Neural cell (in vitro differentiated cells): ENCODE measurements around the gene SIGLEC10. TPM values are rescaled to one million over a fixed set of nuclear protein-coding genes. Genes with fewer than 3 reads are reported as not detected.

Experiments used
- H2AFZ ChIP-seq: fragments of 200-600, 300-800 bp; sonication (generic), shearing (Covaris generic); 2 replicates; pipeline ENCODE4 v1.6.0; 2014; ENCODE audit warnings: low read depth, mild to moderate bottlenecking, antibody characterized with exemption, low read length, moderate library complexity
- H3F3A ChIP-seq: fragments of 200-600 bp; shearing (Covaris generic); 2 replicates; pipeline ENCODE4 v1.6.1; 2016; ENCODE audit warnings: mild to moderate bottlenecking, moderate library complexity, mixed read lengths, antibody characterized with exemption, low read length; ENCODE audit not compliant: insufficient read depth, poor library complexity, severe bottlenecking
- H3K27ac ChIP-seq: fragments of 200-600, 300-800 bp; sonication (generic), shearing (Covaris generic); 2 replicates; pipeline ENCODE4 v1.5.1; 2014; ENCODE audit warnings: mild to moderate bottlenecking, low read length, moderate library complexity
- H3K27me3 ChIP-seq: fragments of 300-800, 200-600 bp; sonication (generic), shearing (Covaris generic); 2 replicates; pipeline ENCODE4 v1.6.0; 2014; ENCODE audit warnings: mild to moderate bottlenecking, low read depth, low read length, moderate library complexity; ENCODE audit not compliant: insufficient read depth
- H3K36me3 ChIP-seq: fragments of 300-800, 200-600 bp; sonication (generic), shearing (Covaris generic); 2 replicates; pipeline ENCODE4 v1.5.1; 2014; ENCODE audit warnings: mild to moderate bottlenecking, antibody characterized with exemption, low read length, moderate library complexity; ENCODE audit not compliant: insufficient read depth
- H3K4me2 ChIP-seq: fragments of 300-800, 200-600 bp; sonication (generic), shearing (Covaris generic); 2 replicates; pipeline ENCODE4 v1.6.0; 2014; ENCODE audit warnings: mild to moderate bottlenecking, low read length
- H3K4me3 ChIP-seq: fragments of 300-800, 200-600 bp; sonication (generic), shearing (Covaris generic); 2 replicates; pipeline ENCODE4 v1.5.1; 2014; ENCODE audit warnings: mild to moderate bottlenecking, low read length, moderate library complexity
- H3K79me2 ChIP-seq: fragments of 200-600 bp; shearing (Covaris generic); replicated peaks from 2 replicates; pipeline ENCODE4 v1.6.0; 2014; ENCODE audit warnings: mild to moderate bottlenecking, low read length, moderate library complexity; ENCODE audit not compliant: insufficient read depth
- H3K9ac ChIP-seq: fragments of 300-800, 200-600 bp; sonication (generic), shearing (Covaris generic); 2 replicates; pipeline ENCODE4 v1.6.1; 2016; ENCODE audit warnings: mild to moderate bottlenecking, low read length, mixed read lengths
- H3K9me2 ChIP-seq: fragments of 200-600 bp; shearing (Covaris generic); 2 replicates; pipeline ENCODE4 v1.6.1; 2016; ENCODE audit warnings: mild to moderate bottlenecking, low read length, mixed read lengths; ENCODE audit not compliant: insufficient read depth
- H3K9me3 ChIP-seq: fragments of 200-600, 300-800 bp; sonication (generic), shearing (Covaris generic); 2 replicates; pipeline ENCODE4 v1.6.1; 2016; ENCODE audit warnings: mild to moderate bottlenecking, mixed run types, low read length, moderate library complexity, mixed read lengths
- H4K20me1 ChIP-seq: fragments of 200-600 bp; shearing (Covaris generic); 2 replicates; pipeline ENCODE4 v1.6.1; 2016; ENCODE audit warnings: mild to moderate bottlenecking, mixed run types; ENCODE audit not compliant: insufficient read depth
- EP300 ChIP-seq: fragments of 450-650 bp; conservative IDR thresholded peaks from 2 replicates; pipeline ENCODE4 v1.6.1; 2014; ENCODE audit warnings: antibody characterized with exemption, mild to moderate bottlenecking, moderate library complexity; ENCODE audit not compliant: poor library complexity, severe bottlenecking
- EZH2 ChIP-seq: fragments of 200-600, 300-800 bp; shearing (Covaris generic), sonication (generic); IDR thresholded peaks from 2 replicates; pipeline ENCODE4 v1.6.1; 2014; ENCODE audit warnings: antibody characterized with exemption, low read length, borderline replicate concordance, mild to moderate bottlenecking; ENCODE audit not compliant: insufficient read depth, poor library complexity, severe bottlenecking
- MXI1 ChIP-seq: fragments of 450-650 bp; conservative IDR thresholded peaks from 2 replicates; pipeline ENCODE4 v1.6.1; 2014; ENCODE audit warnings: antibody characterized with exemption, mild to moderate bottlenecking; ENCODE audit not compliant: poor library complexity, severe bottlenecking
- POLR2AphosphoS5 ChIP-seq: IDR thresholded peaks from 2 replicates; pipeline ENCODE4 v1.6.1; 2012
- RAD21 ChIP-seq: fragments of 450-650 bp; conservative IDR thresholded peaks from 2 replicates; pipeline ENCODE4 v1.6.1; 2014; ENCODE audit warnings: antibody characterized with exemption, mild to moderate bottlenecking, moderate library complexity
- SMC3 ChIP-seq: fragments of 450-650 bp; conservative IDR thresholded peaks from 2 replicates; pipeline ENCODE4 v1.6.1; 2014; ENCODE audit warnings: antibody characterized with exemption, mild to moderate bottlenecking, moderate library complexity; ENCODE audit not compliant: poor library complexity
- TAF1 ChIP-seq: IDR thresholded peaks from 2 replicates; pipeline ENCODE4 v1.6.1; 2012; ENCODE audit warnings: low read depth
- polyA plus RNA-seq: library from polyadenylated mRNA; depleted of rRNA; stranded (reverse); fragments of >200 nt; gene quantifications from 2 replicates; pipeline ENCODE4 v1.2.3, GENCODE V29; 2014
- TF ChIP-seq, protein P1 (sequence below): fragments of 450-650 bp; IDR thresholded peaks from 2 replicates; pipeline ENCODE4 v1.5.1; 2014; ENCODE audit warnings: antibody characterized with exemption, mild to moderate bottlenecking, moderate library complexity; ENCODE audit not compliant: poor library complexity, severe bottlenecking

SIGLEC10 gene
- polyA plus RNA-seq, 1 donor from 2014 or later = not detected

DNA sequence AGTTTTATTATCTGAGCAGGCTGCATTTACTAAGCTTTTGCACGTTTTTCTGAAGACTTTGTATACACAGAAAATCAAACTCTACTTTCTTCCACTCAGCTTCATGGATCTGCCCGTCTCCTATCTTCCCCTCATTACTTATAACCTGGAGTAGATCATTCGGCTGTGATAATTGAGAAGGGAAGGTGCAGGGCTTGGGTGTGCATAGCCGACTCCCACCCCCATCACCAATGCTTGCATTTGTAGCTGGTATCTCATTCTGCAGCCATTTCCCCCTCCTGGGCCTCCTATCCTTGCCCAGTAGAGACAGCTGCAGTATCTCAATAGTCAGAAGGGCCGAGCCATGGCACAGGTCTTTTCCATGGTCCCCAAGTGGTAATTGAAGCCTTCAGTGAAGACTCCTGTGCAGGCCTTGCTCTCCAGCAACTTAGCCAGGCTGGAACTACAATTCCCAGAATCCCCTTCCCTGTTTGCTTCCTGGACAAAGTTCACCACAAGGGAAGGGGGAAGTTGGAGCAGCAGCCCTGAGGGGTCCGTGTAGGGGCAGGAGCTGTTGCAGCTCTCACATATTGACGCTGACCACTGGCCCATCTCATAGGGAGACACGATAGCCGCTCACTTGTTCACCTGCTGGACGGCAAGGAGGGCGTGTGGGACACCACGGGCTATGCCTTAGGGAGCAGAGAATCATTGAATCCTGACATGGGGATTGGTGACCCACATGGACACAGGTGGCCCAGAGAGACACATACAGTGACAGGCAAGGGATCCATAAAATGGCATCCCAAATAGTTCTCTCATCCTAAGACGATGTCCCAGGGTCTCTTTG lies 42.9 kb upstream of the SIGLEC10 start:
- Histone ChIP-seq H3K4me2 (no peak overlapping the region), H3F3A (no peaks in the 10 kb centered on the region), H3K36me3 (no peaks in the 10 kb centered on the region), H3K9ac (no peak overlapping the region), H3K79me2 (no peaks in the 10 kb centered on the region), H3K27me3 (no peaks in the 10 kb centered on the region), H3K9me3 (no peaks in the 10 kb centered on the region), H3K27ac (no peak overlapping the region), H2AFZ (peak overlapping the region; percentile 8), H3K9me2 (no peaks in the 10 kb centered on the region), H4K20me1 (no peaks in the 10 kb centered on the region), H3K4me3 (peak overlapping the region; percentile 37)
- TF ChIP-seq EP300 (no peak), SMC3 (no peak), MXI1 (no peak), TAF1 (no peak), EZH2 (no peak)

DNA sequence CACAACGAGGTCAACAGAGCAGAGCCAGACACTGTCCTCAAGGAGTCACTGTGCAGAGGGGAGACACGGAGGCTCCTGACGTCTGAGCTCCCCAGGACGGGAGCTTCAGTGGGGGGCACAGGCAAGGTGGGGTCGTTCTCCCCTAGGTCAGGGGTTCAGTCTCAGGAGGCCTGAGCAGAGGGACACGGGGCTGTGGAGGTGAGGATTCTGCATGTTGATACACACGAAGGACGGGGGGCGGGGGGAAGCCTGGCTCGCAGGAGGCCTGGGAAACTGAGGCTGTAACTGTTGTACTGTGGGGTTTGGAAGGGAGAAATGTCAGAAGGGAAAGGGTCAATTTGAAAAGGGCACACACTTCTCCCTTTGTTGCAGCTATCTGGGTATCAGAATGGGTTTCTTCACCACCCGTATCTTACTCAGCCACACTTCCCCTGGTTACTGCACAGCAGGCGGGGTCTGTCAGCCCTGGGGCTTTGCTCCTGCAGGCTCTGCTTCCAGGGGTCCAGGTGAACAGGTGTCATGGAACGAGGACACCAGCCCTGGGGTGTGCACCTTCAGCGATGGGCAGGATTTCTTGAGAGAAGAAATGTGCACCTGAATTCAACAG lies 41.6 kb upstream of the SIGLEC10 start:
- no peak overlapping the region for H3K4me3 ChIP-seq
- no peaks in the 10 kb centered on the region for H3K36me3 ChIP-seq
- no peaks in the 10 kb centered on the region for H3K9me3 ChIP-seq
- H3K9me2 ChIP-seq = no peaks in the 10 kb centered on the region
- H3K4me2 ChIP-seq = no peak overlapping the region
- no peak overlapping the region for H3K27ac ChIP-seq
- H3F3A ChIP-seq = no peaks in the 10 kb centered on the region
- no peaks in the 10 kb centered on the region for H4K20me1 ChIP-seq
- H3K9ac ChIP-seq = no peak overlapping the region
- no peak overlapping the region for H2AFZ ChIP-seq
- TF ChIP-seq, protein P1, sequence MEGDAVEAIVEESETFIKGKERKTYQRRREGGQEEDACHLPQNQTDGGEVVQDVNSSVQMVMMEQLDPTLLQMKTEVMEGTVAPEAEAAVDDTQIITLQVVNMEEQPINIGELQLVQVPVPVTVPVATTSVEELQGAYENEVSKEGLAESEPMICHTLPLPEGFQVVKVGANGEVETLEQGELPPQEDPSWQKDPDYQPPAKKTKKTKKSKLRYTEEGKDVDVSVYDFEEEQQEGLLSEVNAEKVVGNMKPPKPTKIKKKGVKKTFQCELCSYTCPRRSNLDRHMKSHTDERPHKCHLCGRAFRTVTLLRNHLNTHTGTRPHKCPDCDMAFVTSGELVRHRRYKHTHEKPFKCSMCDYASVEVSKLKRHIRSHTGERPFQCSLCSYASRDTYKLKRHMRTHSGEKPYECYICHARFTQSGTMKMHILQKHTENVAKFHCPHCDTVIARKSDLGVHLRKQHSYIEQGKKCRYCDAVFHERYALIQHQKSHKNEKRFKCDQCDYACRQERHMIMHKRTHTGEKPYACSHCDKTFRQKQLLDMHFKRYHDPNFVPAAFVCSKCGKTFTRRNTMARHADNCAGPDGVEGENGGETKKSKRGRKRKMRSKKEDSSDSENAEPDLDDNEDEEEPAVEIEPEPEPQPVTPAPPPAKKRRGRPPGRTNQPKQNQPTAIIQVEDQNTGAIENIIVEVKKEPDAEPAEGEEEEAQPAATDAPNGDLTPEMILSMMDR = no peak
- TF ChIP-seq EP300 = no peak
- TF ChIP-seq POLR2AphosphoS5 = no peak
- no peak for TF ChIP-seq TAF1
- TF ChIP-seq SMC3 = no peak
- no peak for TF ChIP-seq EZH2
- no peak for TF ChIP-seq MXI1
- H3K27me3 ChIP-seq = no peaks in the 10 kb centered on the region
- H3K79me2 ChIP-seq = no peaks in the 10 kb centered on the region

DNA sequence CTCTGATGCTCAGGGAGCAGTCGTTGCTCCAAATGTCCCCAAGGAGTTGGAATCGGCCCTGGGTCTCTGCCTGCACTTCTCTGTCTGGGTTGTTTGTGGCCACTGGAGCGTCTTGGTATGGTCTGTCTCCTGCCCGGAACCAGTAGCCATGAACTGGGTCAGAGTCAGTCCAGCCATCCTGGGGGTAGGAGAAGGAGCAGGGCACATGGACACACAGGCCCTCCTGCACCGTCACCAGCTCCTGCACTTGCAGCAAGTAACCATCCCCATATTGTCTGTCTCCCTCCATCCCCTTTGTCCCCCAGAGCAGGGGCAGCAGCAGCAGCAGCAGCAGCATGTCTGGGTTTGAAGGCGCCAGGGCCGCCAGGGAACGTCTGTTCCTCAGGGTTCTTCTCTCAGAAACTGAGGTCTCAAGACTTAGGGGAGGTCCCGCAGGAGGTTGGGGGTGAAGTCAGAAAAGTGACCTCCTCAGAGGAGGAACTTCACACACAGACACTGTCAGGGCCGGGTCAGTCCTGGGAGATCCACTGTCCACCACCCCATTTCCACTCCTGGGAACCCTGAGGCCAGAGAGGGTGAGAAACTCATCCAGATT lies 40.7 kb upstream of the SIGLEC10 start, which contains the start of gene SIGLEC8:
Gene SIGLEC8 (minus strand): TSS at position 404 of the 595 bp plus-strand sequence. CDS start 67 bp downstream, at position 337.
- Histone ChIP-seq H3K27me3 (no peaks in the 10 kb centered on the region), H3K9me2 (no peaks in the 10 kb centered on the region), H3K4me2 (no peak within 1 kb of the TSS), H3K36me3 (no peaks in the 10 kb centered on the region), H3K27ac (no peak within 1 kb of the TSS), H2AFZ (no peak within 1 kb of the TSS), H3K79me2 (no peaks in the 10 kb centered on the region), H3K9ac (no peak within 1 kb of the TSS), H3F3A (no peaks in the 10 kb centered on the region), H4K20me1 (no peaks in the 10 kb centered on the region), H3K9me3 (no peaks in the 10 kb centered on the region), H3K4me3 (no peak within 1 kb of the TSS)
- TF ChIP-seq RAD21 (no peak), TAF1 (no peak), SMC3 (no peak), MXI1 (no peak)
